Measurements from ENCODE around the gene SERPIND1.

DNA sequence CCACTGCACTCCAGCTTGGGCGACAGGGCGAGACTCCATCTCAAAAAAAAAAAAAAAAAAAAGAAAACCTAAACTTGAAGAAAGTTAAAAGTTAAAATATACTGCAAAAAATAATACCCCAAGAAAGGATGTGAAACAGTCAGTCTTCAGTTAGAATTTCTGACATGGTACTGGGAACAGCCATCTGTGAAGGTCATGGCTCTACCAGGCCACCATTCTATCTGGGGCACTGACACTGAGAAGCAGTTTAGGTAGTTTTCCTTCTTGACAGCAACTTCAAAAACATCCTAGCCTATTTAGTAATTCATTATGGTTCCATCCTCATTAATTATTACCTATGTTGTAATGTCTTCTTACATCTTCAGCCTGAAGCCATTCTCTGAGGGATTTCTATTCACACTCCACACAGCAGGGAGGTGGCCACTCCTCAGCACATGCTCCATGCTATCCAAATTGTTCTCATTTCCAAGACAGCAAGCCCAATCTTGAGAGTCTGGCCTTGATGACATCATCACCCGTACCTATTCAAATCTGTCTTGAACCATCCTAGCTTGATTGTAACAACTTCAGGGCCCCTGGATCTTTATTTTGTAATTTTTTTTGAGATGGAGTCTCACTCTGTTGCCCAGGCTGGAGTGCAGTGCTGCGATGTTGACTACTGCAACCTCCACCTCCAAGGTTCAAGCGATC, 38.2 kb downstream of the SERPIND1 start:
- TF ChIP-seq CTCF (IDR thresholded peaks at IDR 0.05; ENCODE audit: low read depth, low read length, poor library complexity, severe bottlenecking) (no peak), EZH2phosphoT487 (IDR thresholded peaks at IDR 0.05; ENCODE audit: borderline replicate concordance, low read length) (no peak)

Data from DOHH2 (cell line).